ENCODE measurements around the gene MLLT3. TPM values are rescaled to one million over a fixed set of nuclear protein-coding genes. Genes with fewer than 3 reads are reported as not detected.

Gene MLLT3
- total and polyA plus RNA-seq, 2 of the 13 experiments (the other 11 are each of a cell fraction or from before 2014, with no cell fraction given) = 12.3 to 12.6 TPM

GRCh38 chr9:20651939-20652338 is 29.6 kb upstream of the MLLT3 start:
- POLR2A ChIA-PET = no interaction called here
- WGBS (ENCODE audit: low lambda C conversion rate) = 44% methylated on average over 4 of the region's 4 CpGs
- ATAC-seq (no peak), FAIRE-seq (no peak), DNase-seq (ENCODE audit: low spot score) (no peak)
- Histone ChIP-seq H3K79me2 (ENCODE audit: insufficient read depth, low read length) (no peaks in the 10 kb centered on the region), H3K4me2 (ENCODE audit: low read depth, low read length) (no peak overlapping the region), H3K9me3 (ENCODE audit: low read length) (no peaks in the 10 kb centered on the region), H3K27me3 (ENCODE audit: control insufficient read depth in 1 of 2, insufficient read depth in 2 of 2, low read length in 2 of 2) (no peaks in the 10 kb centered on the region), H3K36me3 (replicated peaks in 1 of 2; ENCODE audit: control insufficient read depth in 1 of 2, insufficient read depth in 2 of 2, low read length in 2 of 2) (no peaks in the 10 kb centered on the region), H2AFZ (ENCODE audit: low read length) (no peak overlapping the region), H3K4me3 (replicated peaks in 1 of 3; ENCODE audit: insufficient read depth in 1 of 3, low read depth in 2 of 3, low read length in 3 of 3) (no peak overlapping the region), H3K4me1 (ENCODE audit: insufficient read depth, low read length) (peaks cover 8% of the 10 kb centered on the region), H3K9ac (ENCODE audit: insufficient read depth, low read depth, low read length) (no peak overlapping the region), H3K27ac (ENCODE audit: extremely low read length, insufficient read depth, low read length) (no peak overlapping the region), H4K20me1 (ENCODE audit: insufficient read depth, low read length) (no peaks in the 10 kb centered on the region)
- in situ Hi-C loops (cut with HindIII; ENCODE audit: extremely low pct_ligation_motif_present, low pct_unique_long_range_greater_than_20kb) (no loop called here), intact Hi-C loops (cut with micrococcal nuclease; ENCODE audit: unreplicated experiment) (no loop called here)
- no TSS peak for BruUV-seq (replicated peaks)
- CTCF ChIA-PET (ENCODE audit: low intra/inter-chr PET ratio, low total read pairs) = no interaction called here
- TF ChIP-seq DR1 (CRISPR knock-in tag; IDR thresholded peaks at IDR 0.05) (no peak), NFRKB (IDR thresholded peaks at IDR 0.05) (no peak), ZNF556 (CRISPR knock-in tag; IDR thresholded peaks at IDR 0.05; ENCODE audit: borderline replicate concordance) (no peak), ZNF784 (CRISPR knock-in tag; IDR thresholded peaks at IDR 0.05; ENCODE audit: borderline replicate concordance) (no peak), ZNF646 (CRISPR knock-in tag; IDR thresholded peaks at IDR 0.05) (no peak), CREBL2 (CRISPR knock-in tag; IDR thresholded peaks at IDR 0.05; ENCODE audit: borderline replicate concordance) (no peak), HOXA7 (CRISPR knock-in tag; IDR thresholded peaks at IDR 0.05) (no peak)

All from HepG2 (cell line).